Measurements from ENCODE around the gene AFAP1L1.

The AFAP1L1 gene

DNA sequence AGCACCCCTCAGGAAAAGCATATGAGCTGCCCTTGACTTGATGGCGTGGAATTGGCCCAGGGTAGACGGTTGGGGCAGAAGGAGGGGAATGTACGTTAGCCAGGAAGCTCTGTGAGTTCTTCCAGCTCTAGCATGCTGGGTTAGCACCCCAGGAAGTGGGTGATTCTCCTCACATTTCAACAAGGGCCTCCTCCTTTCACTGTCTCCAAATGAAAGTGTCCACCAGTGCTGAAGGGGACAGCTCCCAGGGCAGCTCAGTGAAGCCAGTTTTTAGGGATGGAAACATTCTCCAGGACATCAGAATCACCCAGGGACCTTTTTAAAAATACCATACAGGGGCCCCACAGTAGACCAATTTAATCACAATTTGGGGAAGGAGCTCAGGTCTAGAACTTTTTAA lies 17.2 kb upstream of the AFAP1L1 start:
- no peaks in the 10 kb centered on the region for H3K9me3 ChIP-seq (ENCODE audit: control insufficient read depth, low read length)
- peaks cover 11% of the 10 kb centered on the region for H3K4me1 ChIP-seq (ENCODE audit: control insufficient read depth, insufficient read depth, low read depth, low read length)
- peak; percentile 44 for DNase-seq
- WGBS, result 43% methylated on average over 3 of the region's 3 CpGs
- no peak overlapping the region for H3K9ac ChIP-seq (ENCODE audit: low read length)
- no peak overlapping the region for H3K4me2 ChIP-seq (ENCODE audit: low read length, poor library complexity, severe bottlenecking)
- H2BK15ac ChIP-seq (ENCODE audit: low read depth, poor library complexity, severe bottlenecking), result no peak overlapping the region
- H2BK5ac ChIP-seq (ENCODE audit: low read depth, low read length, poor library complexity, severe bottlenecking), result no peak overlapping the region
- no peak overlapping the region for H3K4me3 ChIP-seq (ENCODE audit: insufficient read depth in 1 of 2, low read depth in 1 of 2, low read length in 2 of 2)
- no peak overlapping the region for H2BK120ac ChIP-seq (ENCODE audit: low read depth, low read length)
- H4K91ac ChIP-seq (ENCODE audit: low read length), result no peak overlapping the region
- H3K36me3 ChIP-seq (ENCODE audit: control insufficient read depth in 1 of 2, insufficient read depth in 2 of 2, low read depth in 1 of 2, low read length in 2 of 2), result peaks cover 5 to 71% of the 10 kb centered on the region in 2 experiments
- H3K23ac ChIP-seq (ENCODE audit: low read length in 2 of 2), result no peak overlapping the region
- no peak overlapping the region for H3K4ac ChIP-seq (ENCODE audit: low read depth in 1 of 2, low read length in 2 of 2)
- no peak overlapping the region for H3K27ac ChIP-seq (ENCODE audit: low read length, poor library complexity, severe bottlenecking)
- H3K14ac ChIP-seq (ENCODE audit: low read length in 2 of 2), result no peak overlapping the region
- no peak overlapping the region for H2AFZ ChIP-seq (ENCODE audit: low read depth, low read length)
- no peaks in the 10 kb centered on the region for H3K79me1 ChIP-seq (replicated peaks; ENCODE audit: low read length, poor library complexity, severe bottlenecking)
- H3K27me3 ChIP-seq (ENCODE audit: control insufficient read depth in 1 of 2, insufficient read depth in 1 of 2, low read length in 2 of 2), result no peaks in the 10 kb centered on the region
- H2BK12ac ChIP-seq (ENCODE audit: low read length in 2 of 2), result no peak overlapping the region
- H2AK5ac ChIP-seq (ENCODE audit: low read length, severe bottlenecking), result no peak overlapping the region
- H3K18ac ChIP-seq (ENCODE audit: low read depth in 1 of 2, low read length in 2 of 2), result no peak overlapping the region
- H4K8ac ChIP-seq (ENCODE audit: low read length), result no peak overlapping the region

GRCh38 chr5:149256451-149256850 lies 15.2 kb upstream of the AFAP1L1 start:
- H3K18ac ChIP-seq (ENCODE audit: low read depth in 1 of 2, low read length in 2 of 2), result no peak overlapping the region
- no peak overlapping the region for H3K14ac ChIP-seq (ENCODE audit: low read length in 2 of 2)
- no peak overlapping the region for H3K23ac ChIP-seq (ENCODE audit: low read length in 2 of 2)
- H2BK12ac ChIP-seq (ENCODE audit: low read length in 2 of 2), result no peak overlapping the region
- peaks cover 2 to 52% of the 10 kb centered on the region in 2 experiments for H3K36me3 ChIP-seq (ENCODE audit: control insufficient read depth in 1 of 2, insufficient read depth in 2 of 2, low read depth in 1 of 2, low read length in 2 of 2)
- no peak overlapping the region for H3K4me3 ChIP-seq (ENCODE audit: insufficient read depth in 1 of 2, low read depth in 1 of 2, low read length in 2 of 2)
- no peak for DNase-seq
- H4K91ac ChIP-seq (ENCODE audit: low read length), result no peak overlapping the region
- H3K4ac ChIP-seq (ENCODE audit: low read depth in 1 of 2, low read length in 2 of 2), result no peak overlapping the region
- H3K79me1 ChIP-seq (replicated peaks; ENCODE audit: low read length, poor library complexity, severe bottlenecking), result no peaks in the 10 kb centered on the region
- H2AK5ac ChIP-seq (ENCODE audit: low read length, severe bottlenecking), result no peak overlapping the region
- H2BK15ac ChIP-seq (ENCODE audit: low read depth, poor library complexity, severe bottlenecking), result no peak overlapping the region
- H3K4me1 ChIP-seq (ENCODE audit: control insufficient read depth, insufficient read depth, low read depth, low read length), result peaks cover 11% of the 10 kb centered on the region
- no peak overlapping the region for H3K4me2 ChIP-seq (ENCODE audit: low read length, poor library complexity, severe bottlenecking)
- H3K9me3 ChIP-seq (ENCODE audit: control insufficient read depth, low read length), result no peaks in the 10 kb centered on the region
- no peak overlapping the region for H2BK120ac ChIP-seq (ENCODE audit: low read depth, low read length)
- H3K27me3 ChIP-seq (ENCODE audit: control insufficient read depth in 1 of 2, insufficient read depth in 1 of 2, low read length in 2 of 2), result no peaks in the 10 kb centered on the region
- H2AFZ ChIP-seq (ENCODE audit: low read depth, low read length), result no peak overlapping the region
- no peak overlapping the region for H2BK5ac ChIP-seq (ENCODE audit: low read depth, low read length, poor library complexity, severe bottlenecking)
- no peak overlapping the region for H4K8ac ChIP-seq (ENCODE audit: low read length)
- no peak overlapping the region for H3K9ac ChIP-seq (ENCODE audit: low read length)
- H3K27ac ChIP-seq (ENCODE audit: low read length, poor library complexity, severe bottlenecking), result peak overlapping the region; percentile 77

- H2AFZ ChIP-seq (ENCODE audit: low read depth, low read length), result no peak overlapping the region
- H3K14ac ChIP-seq (ENCODE audit: low read length in 2 of 2), result no peak overlapping the region
- H3K9ac ChIP-seq (ENCODE audit: low read length), result no peak overlapping the region
- 33% methylated on average over 1 of the region's 1 CpG for WGBS
- peaks cover 11% of the 10 kb centered on the region for H3K4me1 ChIP-seq (ENCODE audit: control insufficient read depth, insufficient read depth, low read depth, low read length)
- H3K36me3 ChIP-seq (ENCODE audit: control insufficient read depth in 1 of 2, insufficient read depth in 2 of 2, low read depth in 1 of 2, low read length in 2 of 2), result peaks cover 0 to 45% of the 10 kb centered on the region in 2 experiments
- peak overlapping the region; percentile 53 for H2BK5ac ChIP-seq (ENCODE audit: low read depth, low read length, poor library complexity, severe bottlenecking)
- H2AK5ac ChIP-seq (ENCODE audit: low read length, severe bottlenecking), result no peak overlapping the region
- no peak for DNase-seq
- no peak overlapping the region for H3K4me3 ChIP-seq (ENCODE audit: insufficient read depth in 1 of 2, low read depth in 1 of 2, low read length in 2 of 2)
- H2BK120ac ChIP-seq (ENCODE audit: low read depth, low read length), result no peak overlapping the region
- no peaks in the 10 kb centered on the region for H3K27me3 ChIP-seq (ENCODE audit: control insufficient read depth in 1 of 2, insufficient read depth in 1 of 2, low read length in 2 of 2)
- H4K91ac ChIP-seq (ENCODE audit: low read length), result no peak overlapping the region
- no peaks in the 10 kb centered on the region for H3K79me1 ChIP-seq (replicated peaks; ENCODE audit: low read length, poor library complexity, severe bottlenecking)
- H3K23ac ChIP-seq (ENCODE audit: low read length in 2 of 2), result no peak overlapping the region
- no peak overlapping the region for H4K8ac ChIP-seq (ENCODE audit: low read length)
- H2BK15ac ChIP-seq (ENCODE audit: low read depth, poor library complexity, severe bottlenecking), result no peak overlapping the region
- H3K27ac ChIP-seq (ENCODE audit: low read length, poor library complexity, severe bottlenecking), result peak overlapping the region; percentile 75
- H3K9me3 ChIP-seq (ENCODE audit: control insufficient read depth, low read length), result no peaks in the 10 kb centered on the region
- H3K18ac ChIP-seq (ENCODE audit: low read depth in 1 of 2, low read length in 2 of 2), result no peak overlapping the region
- H3K4me2 ChIP-seq (ENCODE audit: low read length, poor library complexity, severe bottlenecking), result no peak overlapping the region
- H3K4ac ChIP-seq (ENCODE audit: low read depth in 1 of 2, low read length in 2 of 2), result no peak overlapping the region
- no peak overlapping the region for H2BK12ac ChIP-seq (ENCODE audit: low read length in 2 of 2)
These were observed 14.5 kb upstream of the AFAP1L1 start for GRCh38 chr5:149257131-149257530.

DNA sequence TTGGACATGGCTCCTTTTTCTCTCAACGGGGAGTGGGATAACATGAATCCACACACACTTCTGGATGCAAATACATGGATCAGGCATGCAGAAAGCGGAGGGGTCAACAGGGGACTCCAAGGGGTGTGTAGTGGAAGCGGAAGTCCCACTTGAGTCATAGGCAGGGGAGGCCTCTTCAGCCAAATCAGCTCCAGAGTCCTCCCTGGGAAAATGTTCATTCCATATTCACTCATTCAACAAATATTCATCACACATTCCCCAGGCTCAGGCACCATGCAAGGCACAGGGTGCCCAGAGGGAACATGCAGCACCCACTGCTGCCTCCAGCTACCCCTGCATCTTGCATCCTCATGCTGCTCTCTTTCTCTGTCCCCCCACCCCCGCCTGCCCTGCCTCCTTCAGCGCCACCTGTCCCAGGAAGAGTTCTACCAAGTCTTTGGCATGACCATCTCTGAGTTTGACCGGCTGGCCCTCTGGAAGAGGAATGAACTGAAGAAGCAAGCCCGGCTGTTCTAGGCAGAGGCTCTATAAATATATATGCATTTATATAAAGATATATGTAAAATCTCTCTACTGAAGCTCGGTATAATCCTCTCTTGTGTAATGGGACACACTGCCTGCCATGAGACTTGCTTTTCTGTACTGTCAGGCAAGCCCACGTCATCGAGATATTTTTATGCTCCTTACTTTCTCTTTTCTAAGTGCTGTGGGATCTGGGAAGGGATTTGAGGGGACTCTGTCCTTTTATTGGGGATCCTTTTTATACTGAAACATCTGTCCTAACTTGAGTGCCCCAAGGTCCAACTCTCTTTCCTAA lies 13.6 kb upstream of the AFAP1L1 start:
- H2BK12ac ChIP-seq (ENCODE audit: low read length in 2 of 2), result no peak overlapping the region
- 77% methylated on average over 6 of the region's 10 CpGs for WGBS
- no peak overlapping the region for H2BK120ac ChIP-seq (ENCODE audit: low read depth, low read length)
- H3K9me3 ChIP-seq (ENCODE audit: control insufficient read depth, low read length), result no peaks in the 10 kb centered on the region
- H3K14ac ChIP-seq (ENCODE audit: low read length in 2 of 2), result peak overlapping the region in 1 of 2 experiments; percentile 35
- H3K79me1 ChIP-seq (replicated peaks; ENCODE audit: low read length, poor library complexity, severe bottlenecking), result no peaks in the 10 kb centered on the region
- H3K23ac ChIP-seq (ENCODE audit: low read length in 2 of 2), result no peak overlapping the region
- H2BK5ac ChIP-seq (ENCODE audit: low read depth, low read length, poor library complexity, severe bottlenecking), result no peak overlapping the region
- H2AFZ ChIP-seq (ENCODE audit: low read depth, low read length), result no peak overlapping the region
- H3K4me1 ChIP-seq (ENCODE audit: control insufficient read depth, insufficient read depth, low read depth, low read length), result peaks cover 11% of the 10 kb centered on the region
- H3K36me3 ChIP-seq (ENCODE audit: control insufficient read depth in 1 of 2, insufficient read depth in 2 of 2, low read depth in 1 of 2, low read length in 2 of 2), result peaks cover 0 to 35% of the 10 kb centered on the region in 2 experiments
- no peak overlapping the region for H3K4me3 ChIP-seq (ENCODE audit: insufficient read depth in 1 of 2, low read depth in 1 of 2, low read length in 2 of 2)
- H4K91ac ChIP-seq (ENCODE audit: low read length), result no peak overlapping the region
- H2BK15ac ChIP-seq (ENCODE audit: low read depth, poor library complexity, severe bottlenecking), result peak overlapping the region; percentile 60
- H3K4me2 ChIP-seq (ENCODE audit: low read length, poor library complexity, severe bottlenecking), result no peak overlapping the region
- H4K8ac ChIP-seq (ENCODE audit: low read length), result no peak overlapping the region
- peak overlapping the region; percentile 90 for H2AK5ac ChIP-seq (ENCODE audit: low read length, severe bottlenecking)
- peak overlapping the region; percentile 50 for H3K27ac ChIP-seq (ENCODE audit: low read length, poor library complexity, severe bottlenecking)
- H3K4ac ChIP-seq (ENCODE audit: low read depth in 1 of 2, low read length in 2 of 2), result no peak overlapping the region
- peak overlapping the region in 1 of 2 experiments; percentile 11 for H3K18ac ChIP-seq (ENCODE audit: low read depth in 1 of 2, low read length in 2 of 2)
- DNase-seq, result peak; percentile 73
- H3K9ac ChIP-seq (ENCODE audit: low read length), result no peak overlapping the region
- H3K27me3 ChIP-seq (ENCODE audit: control insufficient read depth in 1 of 2, insufficient read depth in 1 of 2, low read length in 2 of 2), result peaks cover 0 to 8% of the 10 kb centered on the region in 2 experiments
